GM12892 (cell line): ENCODE data around the gene CCL8.

Source experiments
- POLR2A ChIP-seq: IDR thresholded peaks from 2 replicates; pipeline ENCODE4 v1.6.1; 2011; ENCODE audit warnings: low read depth, low read length, control low read depth
- TAF1 ChIP-seq: IDR thresholded peaks from 2 replicates; pipeline ENCODE4 v1.6.1; 2011; ENCODE audit warnings: low read depth, mild to moderate bottlenecking, control low read depth, low read length, borderline replicate concordance

GRCh38 chr17:34308371-34308770 lies 10.9 kb upstream of the CCL8 start:
- TF ChIP-seq POLR2A (no peak), TAF1 (no peak)
